GM19023 (cell line): Measurements from ENCODE around the gene LRRC8D.
A peak's percentile ranks its signal among the peaks of the same experiment; 100 is the strongest.

ENCODE experiments used
- ATAC-seq: cut with Tn5 transposase; IDR thresholded peaks from one replicate; pipeline ENCODE4 v1.9.1; 2021; ENCODE audit warnings: mild to moderate bottlenecking, moderate library complexity; ENCODE audit not compliant: unreplicated experiment

LRRC8D gene

GRCh38 chr1:89953131-89953626 lies 132.3 kb downstream of the LRRC8D start:
- peak; percentile 57 for ATAC-seq

GRCh38 chr1:89953929-89954328 lies 133.1 kb downstream of the LRRC8D start:
- ATAC-seq = no peak

- no peak for ATAC-seq
Observed at GRCh38 chr1:89954401-89954800, 133.6 kb downstream of the LRRC8D start.

- ATAC-seq = no peak
Observed at GRCh38 chr1:89955311-89956205, 134.7 kb downstream of the LRRC8D start.

- no peak for ATAC-seq
Observed at GRCh38 chr1:89957107-89957506, 136.3 kb downstream of the LRRC8D start.

- ATAC-seq = no peak
Observed at GRCh38 chr1:89958851-89959654, 138.2 kb downstream of the LRRC8D start.

GRCh38 chr1:89959719-89960118 lies 138.9 kb downstream of the LRRC8D start:
- no peak for ATAC-seq

GRCh38 chr1:89962024-89962741 lies 141.4 kb downstream of the LRRC8D start:
- ATAC-seq = no peak

- no peak for ATAC-seq
Observed at GRCh38 chr1:89962742-89963075, 141.9 kb downstream of the LRRC8D start.

- ATAC-seq = no peak
Observed at GRCh38 chr1:89965193-89965768, 144.4 kb downstream of the LRRC8D start.

- ATAC-seq = no peak
Observed at GRCh38 chr1:89966656-89967055, 145.8 kb downstream of the LRRC8D start.

- peak; percentile 61 for ATAC-seq
Observed at GRCh38 chr1:89971600-89971999, 150.8 kb downstream of the LRRC8D start.

GRCh38 chr1:89972024-89972423 lies 151.2 kb downstream of the LRRC8D start:
- ATAC-seq = no peak

GRCh38 chr1:89973471-89974127 lies 152.8 kb downstream of the LRRC8D start:
- ATAC-seq = no peak

GRCh38 chr1:89974256-89974655 lies 153.4 kb downstream of the LRRC8D start:
- ATAC-seq = no peak

- ATAC-seq = no peak
Observed at GRCh38 chr1:89974696-89975470, 154.1 kb downstream of the LRRC8D start.

GRCh38 chr1:89975540-89976125 lies 154.8 kb downstream of the LRRC8D start:
- no peak for ATAC-seq

- no peak for ATAC-seq
Observed at GRCh38 chr1:89978755-89979154, 157.9 kb downstream of the LRRC8D start.

- no peak for ATAC-seq
Observed at GRCh38 chr1:89980605-89981004, 159.8 kb downstream of the LRRC8D start.
